ENCODE measurements around the gene MADD.

The MADD gene

GRCh38 chr11:47270331-47271271, 668 bp downstream of the MADD start:
- H2AFZ ChIP-seq (ENCODE audit: low read depth, low read length) = no peak overlapping the region
- H3K36me3 ChIP-seq (replicated peaks; ENCODE audit: low read depth, low read length) = peaks cover 13% of the 10 kb centered on the region
- H3K9ac ChIP-seq (ENCODE audit: low read length) = peak overlapping the region; percentile 84
- H4K20me1 ChIP-seq (ENCODE audit: insufficient read depth, low read length) = peaks cover 24% of the 10 kb centered on the region
- H3K9me3 ChIP-seq (ENCODE audit: insufficient read depth, low read length) = no peaks in the 10 kb centered on the region
- peak; percentile 46 for TF ChIP-seq CTCF (IDR thresholded peaks at IDR 0.05; ENCODE audit: low read depth, low read length)
- TF ChIP-seq EZH2phosphoT487 (IDR thresholded peaks at IDR 0.05; ENCODE audit: low read depth) = no peak
- peak overlapping the region; percentile 83 for H3K27ac ChIP-seq (ENCODE audit: low read length)
- peaks cover 38% of the 10 kb centered on the region for H3K79me2 ChIP-seq (ENCODE audit: low read length)
- H3K27me3 ChIP-seq (ENCODE audit: low read depth, low read length) = no peaks in the 10 kb centered on the region
- peaks cover 24% of the 10 kb centered on the region for H3K4me1 ChIP-seq (ENCODE audit: low read length)
- H3K4me2 ChIP-seq (ENCODE audit: low read length) = peak overlapping the region; percentile 99
- H3K4me3 ChIP-seq (ENCODE audit: low read length) = peak overlapping the region; percentile 91

- peak overlapping the region; percentile 84 for H3K9ac ChIP-seq (ENCODE audit: low read length)
- no peak overlapping the region for H2AFZ ChIP-seq (ENCODE audit: low read depth, low read length)
- H3K4me3 ChIP-seq (ENCODE audit: low read length) = peak overlapping the region; percentile 91
- H3K27me3 ChIP-seq (ENCODE audit: low read depth, low read length) = no peaks in the 10 kb centered on the region
- H3K9me3 ChIP-seq (ENCODE audit: insufficient read depth, low read length) = no peaks in the 10 kb centered on the region
- H3K27ac ChIP-seq (ENCODE audit: low read length) = no peak overlapping the region
- peaks cover 24% of the 10 kb centered on the region for H4K20me1 ChIP-seq (ENCODE audit: insufficient read depth, low read length)
- TF ChIP-seq CTCF (IDR thresholded peaks at IDR 0.05; ENCODE audit: low read depth, low read length) (no peak), EZH2phosphoT487 (IDR thresholded peaks at IDR 0.05; ENCODE audit: low read depth) (no peak)
- H3K4me1 ChIP-seq (ENCODE audit: low read length) = peaks cover 24% of the 10 kb centered on the region
- peaks cover 20% of the 10 kb centered on the region for H3K36me3 ChIP-seq (replicated peaks; ENCODE audit: low read depth, low read length)
- peak overlapping the region; percentile 99 for H3K4me2 ChIP-seq (ENCODE audit: low read length)
- peaks cover 38% of the 10 kb centered on the region for H3K79me2 ChIP-seq (ENCODE audit: low read length)
These were observed 1.4 kb downstream of the MADD start for GRCh38 chr11:47271328-47271727.

- peaks cover 24% of the 10 kb centered on the region for H3K4me1 ChIP-seq (ENCODE audit: low read length)
- TF ChIP-seq CTCF (IDR thresholded peaks at IDR 0.05; ENCODE audit: low read depth, low read length) (no peak), EZH2phosphoT487 (IDR thresholded peaks at IDR 0.05; ENCODE audit: low read depth) (no peak)
- no peaks in the 10 kb centered on the region for H3K9me3 ChIP-seq (ENCODE audit: insufficient read depth, low read length)
- 0 out of 2 replicates have a peak overlapping the region, but pooled peaks have one; percentile 99 for H3K4me2 ChIP-seq (ENCODE audit: low read length)
- H3K4me3 ChIP-seq (ENCODE audit: low read length) = no peak overlapping the region
- no peak overlapping the region for H3K9ac ChIP-seq (ENCODE audit: low read length)
- H2AFZ ChIP-seq (ENCODE audit: low read depth, low read length) = no peak overlapping the region
- no peak overlapping the region for H3K27ac ChIP-seq (ENCODE audit: low read length)
- H3K79me2 ChIP-seq (ENCODE audit: low read length) = peaks cover 38% of the 10 kb centered on the region
- H4K20me1 ChIP-seq (ENCODE audit: insufficient read depth, low read length) = peaks cover 24% of the 10 kb centered on the region
- peaks cover 28% of the 10 kb centered on the region for H3K36me3 ChIP-seq (replicated peaks; ENCODE audit: low read depth, low read length)
- H3K27me3 ChIP-seq (ENCODE audit: low read depth, low read length) = no peaks in the 10 kb centered on the region
These were observed 2.2 kb downstream of the MADD start for GRCh38 chr11:47271961-47272661.

- Histone ChIP-seq H4K20me1 (ENCODE audit: insufficient read depth, low read length) (peaks cover 24% of the 10 kb centered on the region), H3K27ac (ENCODE audit: low read length) (no peak overlapping the region), H3K4me1 (ENCODE audit: low read length) (peaks cover 24% of the 10 kb centered on the region), H2AFZ (ENCODE audit: low read depth, low read length) (no peak overlapping the region), H3K27me3 (ENCODE audit: low read depth, low read length) (no peaks in the 10 kb centered on the region), H3K9ac (ENCODE audit: low read length) (no peak overlapping the region), H3K36me3 (replicated peaks; ENCODE audit: low read depth, low read length) (peaks cover 28% of the 10 kb centered on the region), H3K79me2 (ENCODE audit: low read length) (peaks cover 38% of the 10 kb centered on the region), H3K4me3 (ENCODE audit: low read length) (no peak overlapping the region), H3K9me3 (ENCODE audit: insufficient read depth, low read length) (no peaks in the 10 kb centered on the region), H3K4me2 (ENCODE audit: low read length) (no peak overlapping the region)
- TF ChIP-seq EZH2phosphoT487 (IDR thresholded peaks at IDR 0.05; ENCODE audit: low read depth) (no peak), CTCF (IDR thresholded peaks at IDR 0.05; ENCODE audit: low read depth, low read length) (no peak)
These were observed 2.8 kb downstream of the MADD start for GRCh38 chr11:47272706-47273105.

Data from OCI-LY3 (cell line).